Smooth muscle cell of the pulmonary artery (primary cell): ENCODE data around the gene SMCO4. TPM values are rescaled to one million over a fixed set of nuclear protein-coding genes. Genes with fewer than 3 reads are reported as not detected.

Source experiments
- total RNA-seq: library from RNA; depleted of rRNA; stranded (reverse); fragments of >200 nt; gene quantifications from 2 replicates; pipeline ENCODE4 v1.2.3, GENCODE V29; 2014

SMCO4 gene, protein sequence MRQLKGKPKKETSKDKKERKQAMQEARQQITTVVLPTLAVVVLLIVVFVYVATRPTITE
- 4.4 and 9.1 TPM in 2 replicates for total RNA-seq

DNA sequence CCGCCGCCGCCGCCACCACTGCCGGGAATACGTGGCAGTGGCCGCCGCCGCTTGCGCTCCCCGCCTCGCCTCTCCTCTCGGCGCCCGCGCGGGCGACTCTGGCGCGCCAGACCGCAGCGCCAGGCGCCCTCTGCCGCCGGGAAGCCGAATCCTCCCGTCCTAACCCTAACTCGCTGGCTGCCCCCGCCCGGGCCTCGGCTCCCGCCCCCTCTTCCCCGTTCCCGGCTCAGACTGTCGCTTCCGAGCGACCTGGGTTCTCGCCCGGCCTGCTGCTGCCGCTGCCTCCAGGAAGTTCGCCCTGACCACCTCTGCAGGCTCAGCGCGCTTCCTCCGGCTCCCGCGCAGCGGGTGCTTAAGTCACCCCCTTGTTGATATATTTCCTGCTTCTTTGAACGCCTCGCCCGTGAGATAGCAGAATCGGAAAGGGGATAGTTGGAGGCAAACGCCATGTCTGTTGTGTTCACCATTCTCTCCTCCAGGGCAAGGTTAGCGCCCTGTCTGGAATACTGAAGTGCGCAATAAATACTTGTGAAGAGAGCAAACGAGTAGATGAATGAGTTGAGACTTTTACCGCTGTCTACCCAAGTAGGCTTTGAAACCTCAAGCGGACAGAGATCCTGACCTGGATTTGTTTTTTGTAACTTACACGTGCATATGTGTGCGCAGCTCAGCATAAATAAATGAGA is at the start of gene SMCO4:
Gene SMCO4, minus strand, starts transcription at position 100 of the 686 bp plus-strand sequence. CDS start 64,202 bp downstream, outside the sequence.

Other genes with a start within 250 kb of the SMCO4 start
- gene DEUP1, start 212.6 kb downstream of the SMCO4 start, total RNA-seq = not detected in 2 replicates
- 15.0 and 15.7 TPM in 2 replicates for gene CEP295, start 118.3 kb upstream of the SMCO4 start, total RNA-seq
- 85.8 and 86.5 TPM in 2 replicates for gene TAF1D, start 198.1 kb upstream of the SMCO4 start, total RNA-seq
- gene C11orf54, start 198.3 kb upstream of the SMCO4 start, total RNA-seq = 16.9 and 21.0 TPM in 2 replicates
- gene MED17, start 240.9 kb upstream of the SMCO4 start, total RNA-seq = 19.7 and 23.1 TPM in 2 replicates